ENCODE data around the gene MPL.

- TF ChIP-seq CREB5 (CRISPR knock-in tag; IDR thresholded peaks at IDR 0.05; ENCODE audit: low read depth) (no peak), PPARA (CRISPR knock-in tag; IDR thresholded peaks at IDR 0.05; ENCODE audit: borderline replicate concordance) (no peak), ZNF8 (CRISPR knock-in tag; IDR thresholded peaks at IDR 0.05) (no peak), PATZ1 (CRISPR knock-in tag; IDR thresholded peaks at IDR 0.05; ENCODE audit: borderline replicate concordance) (no peak), ZFP30 (CRISPR knock-in tag; IDR thresholded peaks at IDR 0.05) (no peak), ESRRG (CRISPR knock-in tag; IDR thresholded peaks at IDR 0.05) (no peak), TCF4 (CRISPR knock-in tag; IDR thresholded peaks at IDR 0.05; ENCODE audit: borderline replicate concordance) (no peak), ZC3H10 (CRISPR knock-in tag; IDR thresholded peaks at IDR 0.05) (no peak), BACH2 (CRISPR knock-in tag; IDR thresholded peaks at IDR 0.05; ENCODE audit: borderline replicate concordance) (no peak), ARNTL (CRISPR knock-in tag; IDR thresholded peaks at IDR 0.05; ENCODE audit: borderline replicate concordance, low read depth) (no peak), RARB (CRISPR knock-in tag; IDR thresholded peaks at IDR 0.05) (no peak), ZNF70 (CRISPR knock-in tag; IDR thresholded peaks at IDR 0.05) (no peak), ZNF565 (CRISPR knock-in tag; conservative IDR thresholded peaks at IDR 0.05; ENCODE audit: low read depth) (no peak)
These were observed 6.7 kb downstream of the MPL start for GRCh38 chr1:43344267-43344850.

All from SK-N-SH treated with all-trans-retinoic acid at 6 μM for 48 hours (cell line).